HG02759 (cell line): ENCODE data around the gene COL6A1.
"Not testable (repeated sequence)": the region's sequence is repeated elsewhere in the genome, so short reads cannot be mapped to it uniquely, and the experiment has no call there.

Experiments used
- ATAC-seq: cut with Tn5 transposase; IDR thresholded peaks from one replicate; pipeline ENCODE4 v1.9.1; 2021; ENCODE audit warnings: mild to moderate bottlenecking, moderate library complexity; ENCODE audit not compliant: unreplicated experiment

COL6A1 gene

DNA sequence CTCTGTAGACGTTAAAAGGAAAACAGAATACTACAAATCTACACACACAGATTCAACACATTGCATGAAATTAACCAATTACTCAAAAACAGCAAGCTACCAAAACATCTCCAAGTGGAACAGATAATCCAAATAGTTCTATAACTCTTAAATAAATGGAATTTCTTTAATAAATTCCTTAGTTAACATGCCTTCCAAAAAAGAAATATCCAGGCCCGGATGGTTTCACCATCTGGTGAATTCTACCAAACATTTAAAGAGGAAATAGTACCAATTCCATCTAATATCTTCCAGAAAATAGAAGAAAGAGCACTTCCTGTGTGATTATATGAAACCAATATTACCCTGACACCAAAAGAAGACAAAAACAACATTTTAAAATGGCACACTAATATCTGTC is 63.6 kb downstream of the COL6A1 start:
- ATAC-seq, result no peak

DNA sequence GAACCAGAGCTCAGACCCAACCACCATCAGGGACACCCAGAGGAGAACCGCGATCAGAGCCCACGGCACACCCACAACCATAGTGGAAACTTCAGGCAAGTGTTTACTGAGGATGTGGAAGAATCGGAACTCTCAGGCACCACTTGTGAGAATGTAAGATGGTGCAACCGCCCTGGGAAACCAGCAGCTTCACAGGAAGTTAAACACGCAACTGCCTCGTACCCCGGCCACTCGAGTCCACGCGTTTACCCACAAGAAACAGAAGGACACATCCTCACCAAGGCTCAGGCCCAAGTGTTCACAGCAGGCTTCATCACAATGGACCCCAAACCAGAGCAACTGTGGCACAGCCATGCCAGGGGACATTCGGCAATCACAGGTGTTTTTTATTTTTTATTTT is 64.9 kb downstream of the COL6A1 start:
- no peak for ATAC-seq

GRCh38 chr21:46046906-46047305 is 65.3 kb downstream of the COL6A1 start:
- not testable (repeated sequence) for ATAC-seq

DNA sequence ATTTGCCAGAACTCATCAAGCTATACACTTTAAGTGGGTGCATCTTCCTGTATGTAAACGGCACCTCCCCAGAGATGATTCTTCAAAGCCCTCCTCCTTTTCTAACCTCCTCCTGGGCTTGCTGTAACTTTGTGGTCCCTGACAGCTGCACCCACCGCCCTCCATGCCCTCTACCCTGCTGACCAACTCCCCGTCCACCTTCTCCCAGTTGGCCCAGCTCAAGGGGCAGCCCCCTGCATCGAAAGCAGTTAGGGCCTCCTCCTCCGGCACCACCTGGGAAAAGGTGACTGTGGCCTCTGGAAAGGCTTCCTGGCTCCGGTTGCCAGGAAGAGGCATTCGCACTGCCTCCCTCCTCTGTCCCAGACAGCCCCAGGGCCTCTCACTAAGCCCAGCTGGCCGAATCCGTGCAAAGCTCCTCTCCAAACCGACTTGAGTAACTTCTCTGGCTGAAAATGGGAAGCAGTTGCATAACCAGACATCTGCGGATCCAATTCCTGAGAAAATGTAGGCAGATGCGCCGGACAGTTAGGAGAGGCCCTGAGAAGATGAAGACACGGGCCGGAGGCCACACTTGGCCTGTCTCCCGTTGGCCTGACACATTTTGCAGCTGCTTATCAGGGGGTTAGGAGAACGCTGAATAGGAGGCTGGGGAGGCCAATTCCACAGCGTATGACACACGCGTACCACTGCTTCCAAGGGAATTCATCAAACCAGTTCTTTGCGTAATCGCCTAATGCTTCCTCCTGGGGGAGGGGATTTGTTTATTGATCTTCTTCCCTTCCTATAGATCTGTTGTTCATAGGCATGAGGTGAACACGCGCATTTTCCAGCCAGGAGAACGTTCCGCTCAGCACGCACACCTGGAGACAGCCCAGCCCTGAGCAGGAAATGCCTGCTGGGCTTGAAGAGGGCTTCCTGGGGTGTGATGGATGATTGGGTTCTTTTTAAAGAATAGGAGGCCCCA is 67.6 kb downstream of the COL6A1 start:
- ATAC-seq, result no peak

- ATAC-seq, result no peak
These were observed 68.5 kb downstream of the COL6A1 start for GRCh38 chr21:46049890-46050667.

DNA sequence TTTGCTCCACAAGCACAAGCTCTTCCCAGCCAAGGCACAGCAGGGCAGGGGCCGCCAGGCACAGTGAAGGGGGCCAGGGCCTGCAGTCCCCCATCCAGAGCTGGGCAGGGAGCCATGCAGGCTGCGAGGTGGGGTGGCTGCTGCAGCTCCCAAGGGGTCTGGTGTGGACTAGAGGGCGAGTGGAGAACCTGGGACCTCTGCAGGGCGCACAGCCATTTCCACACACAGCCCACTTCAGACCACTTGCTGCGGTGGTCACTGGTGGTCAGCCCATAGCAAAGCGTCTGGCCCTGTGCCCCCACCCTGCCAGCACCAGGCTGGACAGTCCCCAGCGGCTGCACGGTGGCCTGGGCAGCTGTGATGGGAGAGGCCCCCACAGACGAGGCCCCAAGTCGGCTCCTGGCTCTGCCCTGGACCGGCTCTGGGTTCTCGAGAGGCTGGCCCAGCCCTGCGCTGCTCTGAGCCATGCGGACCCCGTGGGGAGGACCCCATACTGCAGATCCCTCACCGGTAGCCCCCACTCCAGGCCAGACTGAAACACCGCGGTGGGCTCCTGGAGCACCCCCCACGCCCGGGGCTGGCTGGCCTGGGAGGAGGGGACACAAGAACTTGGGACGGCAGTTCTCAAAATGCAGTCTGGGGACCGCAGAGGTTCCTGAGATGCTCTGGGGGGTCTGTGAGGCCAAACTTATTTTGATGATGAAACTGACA is 69.3 kb downstream of the COL6A1 start:
- ATAC-seq, result no peak

- no peak for ATAC-seq
These were observed 69.8 kb downstream of the COL6A1 start for GRCh38 chr21:46051379-46051770.

DNA sequence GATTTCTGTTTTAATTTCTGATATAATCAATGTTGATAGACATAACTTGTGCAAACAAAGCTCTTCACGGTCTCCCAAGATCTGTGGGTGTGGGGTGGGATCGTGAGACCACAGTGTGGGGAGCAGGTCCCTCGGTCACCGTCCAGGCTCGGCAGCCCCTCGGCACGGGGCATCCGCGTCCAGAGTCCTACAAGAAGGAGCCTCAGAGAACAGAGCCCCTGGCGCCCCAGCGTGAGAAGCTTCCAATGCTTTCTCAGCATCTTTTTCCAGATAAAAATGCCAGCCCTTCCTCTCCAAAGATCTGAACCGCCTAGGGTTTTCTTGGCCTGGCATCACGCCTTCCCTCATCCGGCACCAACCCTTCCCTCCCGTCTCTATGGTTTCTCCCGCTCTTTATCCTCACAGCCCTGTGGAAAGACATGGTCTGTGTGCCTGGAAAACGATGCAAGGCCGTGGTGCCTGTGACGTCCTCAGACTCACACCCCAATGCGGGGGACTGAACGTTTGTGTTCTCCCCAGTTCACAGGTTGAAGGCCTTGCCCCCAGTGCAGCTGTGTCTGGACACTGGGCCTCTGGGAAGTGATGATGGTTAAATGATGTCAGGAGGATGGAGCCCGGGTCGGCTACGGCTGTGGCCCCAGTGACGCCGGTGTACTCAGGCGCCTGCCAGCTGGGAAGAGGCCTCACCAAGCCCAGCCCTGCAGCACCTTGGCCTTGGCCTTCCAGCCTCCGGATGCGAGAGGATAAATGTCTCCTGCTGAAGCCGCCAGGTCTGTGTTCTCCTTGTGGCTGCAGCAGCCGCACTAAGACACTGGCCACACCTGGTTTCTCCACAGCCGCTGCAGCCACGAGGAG is 70.5 kb downstream of the COL6A1 start:
- ATAC-seq, result no peak

- ATAC-seq, result no peak
These were observed 71.4 kb downstream of the COL6A1 start for GRCh38 chr21:46052703-46053651.

DNA sequence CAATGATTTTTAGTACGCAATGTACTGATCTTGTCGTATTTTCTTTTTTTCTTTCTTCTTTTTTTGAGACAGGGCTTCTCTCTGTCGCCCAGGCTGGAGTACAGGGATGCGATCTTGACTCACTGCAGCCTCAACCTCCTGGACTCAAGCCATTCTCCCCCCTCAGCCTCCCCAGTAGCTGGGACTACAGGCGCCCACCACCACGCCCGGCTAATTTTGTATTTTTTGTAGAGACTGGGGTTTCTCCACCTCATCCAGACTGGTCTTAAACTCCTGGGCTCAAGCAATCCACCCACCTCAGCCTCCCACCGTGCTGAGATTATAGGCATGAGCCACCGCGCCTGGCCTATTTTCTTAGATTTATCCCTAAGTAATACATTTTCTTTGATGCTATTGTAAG is 72.5 kb downstream of the COL6A1 start:
- no peak for ATAC-seq

- ATAC-seq, result no peak
These were observed 72.9 kb downstream of the COL6A1 start for GRCh38 chr21:46054451-46054881.
